RCC 7860 (cell line): Measurements from ENCODE around the gene TMEM53.
"Not testable (repeated sequence)": the region's sequence is repeated elsewhere in the genome, so short reads cannot be mapped to it uniquely, and the experiment has no call there.

Source experiments
- DNase-seq: peaks from one replicate; pipeline ENCODE4 v3.0.0-alpha.2; 2015; ENCODE audit warnings: low spot score
- FAIRE-seq: peaks from 2 replicates; lab custom pipeline; 2012; peaks lifted over from hg19 to GRCh38; lab: Jason Lieb, UNC

The TMEM53 gene

DNA sequence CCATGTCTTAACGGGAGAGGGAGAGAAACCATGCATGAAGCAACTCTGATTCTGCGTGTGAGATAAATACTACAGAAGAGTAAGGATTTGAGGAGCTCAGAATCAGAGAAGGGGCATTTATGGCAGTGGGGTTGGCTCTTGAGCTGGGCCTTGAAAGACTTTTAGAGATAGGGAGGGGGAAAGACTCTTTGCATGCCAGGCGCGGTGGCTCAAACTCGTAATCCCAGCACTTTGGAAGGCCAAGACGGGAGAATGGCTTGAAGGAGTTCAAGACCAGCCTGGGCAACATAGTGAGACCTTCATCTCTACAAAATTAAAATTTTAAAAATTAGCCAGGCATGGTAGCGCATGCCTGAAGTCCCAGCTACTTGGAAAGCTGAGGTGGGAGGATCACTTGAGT lies 905 bp upstream of the TMEM53 start:
- DNase-seq = no peak
- FAIRE-seq = no peak

DNA sequence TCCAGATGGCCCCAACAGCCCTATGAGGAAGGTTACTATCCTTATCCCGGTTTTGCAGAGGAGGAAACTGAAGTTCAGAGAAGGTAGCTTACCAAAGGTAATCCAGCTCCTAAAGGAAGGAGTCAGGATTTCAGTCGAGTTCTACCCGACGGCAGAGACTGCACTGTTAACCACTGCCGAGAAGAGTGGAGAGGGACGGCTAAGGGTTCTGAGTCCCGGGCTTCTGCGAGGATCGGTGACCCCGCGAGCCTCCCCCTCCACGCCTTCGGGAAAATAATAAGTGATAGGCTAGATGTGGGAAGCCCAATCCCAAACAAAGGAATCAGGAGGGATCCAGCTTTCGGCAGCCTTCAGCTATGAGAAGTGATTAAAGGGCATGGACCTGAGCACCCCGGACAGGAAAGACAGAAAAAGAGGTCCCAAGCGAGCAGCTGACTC lies 587 bp downstream of the TMEM53 start:
- DNase-seq (no peak), FAIRE-seq (no peak)

DNA sequence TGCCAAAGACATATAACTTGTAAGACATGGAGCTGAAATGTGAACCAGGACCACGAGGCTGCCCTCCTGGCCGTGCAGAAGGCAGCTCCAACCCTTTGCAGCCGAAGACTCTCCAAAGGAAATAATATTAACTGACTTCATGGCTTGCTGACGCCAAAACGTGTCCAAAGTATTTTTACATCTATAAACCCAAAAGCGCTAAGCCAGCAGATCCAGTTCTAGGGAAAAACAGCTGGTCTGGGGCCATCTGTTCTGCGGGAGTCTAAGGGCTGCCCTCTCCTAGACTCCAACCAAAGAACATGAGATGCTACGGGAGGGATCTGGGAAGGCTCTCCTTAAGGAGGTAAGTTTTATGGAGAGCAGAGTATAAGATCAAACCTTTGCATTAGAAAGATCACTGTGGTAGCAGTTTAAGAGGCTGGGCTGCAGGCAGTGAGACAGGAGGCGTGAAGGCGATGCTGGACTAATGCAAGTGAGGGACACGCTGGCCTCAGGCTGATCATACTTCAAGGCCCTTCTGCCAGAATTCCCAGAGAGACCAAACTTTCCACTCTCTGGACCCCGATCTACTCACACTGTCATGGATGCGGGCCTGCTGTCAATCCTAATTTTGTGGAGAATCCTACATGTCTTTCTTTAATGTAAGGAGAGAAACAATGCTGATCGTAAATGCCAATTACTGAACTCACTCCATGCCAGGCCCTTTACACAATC lies 1.2 kb downstream of the TMEM53 start:
- FAIRE-seq = no peak
- DNase-seq = no peak

DNA sequence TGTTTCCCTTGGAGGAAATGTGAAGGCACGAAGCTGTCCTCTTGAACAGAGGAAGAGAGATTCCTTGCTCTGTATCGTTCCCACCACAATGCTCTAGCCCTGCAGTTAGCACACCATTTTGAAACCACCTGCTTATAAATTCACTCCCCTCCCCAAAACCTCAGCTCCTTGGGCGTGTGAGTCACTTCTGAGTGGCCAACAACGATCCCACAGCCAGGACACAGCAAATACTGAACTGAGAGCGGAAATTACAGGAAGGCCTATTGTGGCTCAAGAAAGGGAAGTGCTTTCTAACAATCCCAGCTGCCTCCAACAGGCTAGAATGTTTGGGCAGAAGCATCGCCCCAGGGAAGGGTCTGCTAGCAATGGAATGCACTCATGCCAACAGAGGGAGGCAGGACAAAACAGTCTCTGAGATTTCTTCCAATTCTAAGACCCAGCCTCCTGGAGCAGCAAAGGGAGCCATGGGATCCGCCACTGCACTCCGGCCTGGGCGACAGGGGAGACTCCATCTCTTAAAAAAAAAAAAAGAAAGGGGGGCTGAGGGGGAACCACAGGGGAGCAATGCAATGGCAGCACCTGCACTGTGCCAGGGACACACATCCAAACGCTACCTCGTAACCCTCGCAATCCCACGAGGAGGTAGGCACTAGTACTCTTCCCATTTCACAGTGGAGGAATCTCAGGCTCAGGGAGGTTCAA lies 1.9 kb downstream of the TMEM53 start:
- DNase-seq = peak; percentile 69
- FAIRE-seq = peak; percentile 68

DNA sequence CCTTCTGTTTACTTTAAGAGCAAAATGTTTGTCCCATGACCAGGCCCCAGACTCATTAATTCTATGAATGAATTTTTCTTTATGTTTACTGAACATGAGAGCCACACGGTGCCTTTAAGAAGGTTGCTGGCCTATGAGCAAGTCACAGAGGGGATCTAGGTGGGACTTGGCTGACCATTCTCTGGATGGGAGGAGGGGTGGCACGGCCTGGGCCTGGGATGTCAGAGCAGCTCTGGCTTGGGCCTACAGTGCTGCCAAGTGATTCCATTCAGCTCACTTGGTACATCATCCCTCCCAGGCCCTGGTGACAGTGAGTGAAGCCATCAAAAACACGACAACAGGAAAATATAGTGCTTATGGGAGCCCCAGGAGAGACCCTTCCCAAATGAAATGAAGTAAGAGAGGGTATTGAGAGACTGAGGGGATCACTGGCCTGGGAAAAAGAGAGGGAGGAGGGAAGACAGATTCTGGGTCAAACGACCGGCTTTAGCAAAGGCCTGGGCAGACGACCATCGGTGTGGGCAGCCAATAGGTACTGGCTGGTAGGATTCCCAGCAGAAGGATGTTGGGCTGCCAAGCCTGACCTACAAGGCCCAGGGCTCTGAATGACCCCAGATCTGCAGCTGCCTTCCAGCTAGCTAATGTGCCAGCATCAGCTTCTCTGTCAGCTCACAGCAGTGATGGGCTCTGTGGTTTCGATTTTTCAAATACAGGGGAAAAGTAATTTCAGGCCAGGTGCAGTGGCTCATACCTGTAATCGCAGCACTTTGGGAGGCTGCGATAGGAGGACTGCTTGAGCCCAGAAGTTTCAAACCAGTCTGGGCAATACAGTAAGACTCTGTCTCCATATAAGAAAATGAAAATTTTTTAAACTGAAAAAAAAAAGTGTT lies 3.3 kb downstream of the TMEM53 start:
- DNase-seq = no peak
- FAIRE-seq = no peak

DNA sequence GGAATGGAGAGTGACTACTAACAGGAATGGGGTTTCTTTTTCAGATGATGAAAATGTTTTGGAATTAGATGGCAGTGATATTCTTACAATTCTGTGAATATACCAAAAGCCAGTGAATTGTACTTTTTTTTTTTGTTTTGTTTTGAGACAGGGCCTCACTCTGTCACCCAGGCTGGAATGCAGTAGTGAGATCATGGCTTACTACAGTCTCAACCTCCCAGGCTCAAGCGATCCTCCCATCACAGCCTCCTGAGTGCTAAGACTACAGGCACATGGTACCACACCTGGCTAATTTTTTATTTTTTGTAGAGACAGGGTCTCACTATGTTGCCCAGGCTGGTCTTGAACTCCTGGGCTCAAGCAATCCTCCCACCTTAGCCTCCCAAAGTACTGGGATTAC lies 7.6 kb downstream of the TMEM53 start:
- not testable (repeated sequence) for FAIRE-seq, DNase-seq

DNA sequence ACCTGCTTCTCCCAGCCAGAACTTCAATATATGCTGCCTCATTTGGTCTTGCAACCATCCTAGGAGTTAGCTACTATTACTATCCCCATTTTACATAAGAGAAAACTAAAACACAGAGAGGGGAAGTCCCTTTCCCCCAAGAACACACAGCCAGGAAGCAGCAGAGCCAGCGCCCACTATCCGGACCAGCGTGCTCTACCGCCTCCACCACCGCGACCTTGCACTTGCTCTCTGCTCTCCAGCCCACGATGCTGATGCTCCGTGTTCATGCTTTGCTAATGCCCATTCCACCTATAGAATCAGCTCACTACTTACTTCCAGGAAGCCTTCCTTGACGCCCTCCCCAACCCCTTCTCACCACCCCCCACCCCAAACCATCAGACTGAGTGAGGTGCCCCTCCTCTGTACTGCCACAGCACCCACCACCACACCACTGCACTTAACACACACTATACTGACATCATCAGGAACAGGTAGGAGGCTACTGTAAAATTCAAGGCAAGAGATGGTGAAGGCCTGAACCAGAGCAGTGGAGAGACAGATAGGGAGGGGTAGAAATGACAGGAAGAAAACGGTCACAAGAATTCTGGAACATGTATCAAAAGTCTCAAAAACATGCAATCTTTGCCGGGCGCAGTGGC lies 9.4 kb downstream of the TMEM53 start:
- DNase-seq (no peak), FAIRE-seq (no peak)

DNA sequence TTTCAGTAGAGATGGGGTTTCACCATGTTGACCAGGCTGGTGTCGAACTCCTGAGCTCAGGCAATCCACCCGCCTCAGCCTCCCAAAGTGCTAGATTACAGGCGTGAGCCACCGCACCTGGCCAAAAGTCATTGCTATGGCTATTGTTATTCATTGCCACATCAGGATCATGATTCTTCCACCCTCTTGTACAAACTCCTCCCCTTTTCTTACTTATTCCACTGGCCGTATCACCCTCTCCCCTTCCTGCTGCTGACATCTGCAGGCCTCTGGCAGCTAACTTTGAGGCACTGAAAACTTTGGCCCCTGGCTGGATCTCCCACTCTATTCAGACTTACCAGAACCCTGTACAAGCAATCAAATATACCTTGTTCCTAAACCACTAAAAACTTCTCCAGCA lies 10.9 kb downstream of the TMEM53 start:
- DNase-seq = no peak
- FAIRE-seq = no peak

DNA sequence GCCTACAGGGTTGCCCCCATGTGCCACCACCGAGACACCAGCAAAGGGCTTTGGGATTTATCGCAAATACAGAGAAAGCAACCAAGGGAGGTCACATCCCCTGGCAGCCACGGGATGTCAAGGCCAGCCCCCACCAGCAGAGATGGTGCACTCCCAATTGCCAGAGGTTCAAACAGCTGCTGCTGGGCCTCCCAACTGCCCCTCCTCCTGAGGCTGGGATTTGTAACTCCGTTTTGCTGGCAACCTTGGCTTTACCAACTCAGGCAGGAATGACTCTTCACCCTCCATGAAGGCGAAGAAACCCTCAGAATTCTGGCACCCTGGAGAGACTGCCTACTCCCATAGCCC lies 11.6 kb downstream of the TMEM53 start:
- FAIRE-seq (no peak), DNase-seq (no peak)

DNA sequence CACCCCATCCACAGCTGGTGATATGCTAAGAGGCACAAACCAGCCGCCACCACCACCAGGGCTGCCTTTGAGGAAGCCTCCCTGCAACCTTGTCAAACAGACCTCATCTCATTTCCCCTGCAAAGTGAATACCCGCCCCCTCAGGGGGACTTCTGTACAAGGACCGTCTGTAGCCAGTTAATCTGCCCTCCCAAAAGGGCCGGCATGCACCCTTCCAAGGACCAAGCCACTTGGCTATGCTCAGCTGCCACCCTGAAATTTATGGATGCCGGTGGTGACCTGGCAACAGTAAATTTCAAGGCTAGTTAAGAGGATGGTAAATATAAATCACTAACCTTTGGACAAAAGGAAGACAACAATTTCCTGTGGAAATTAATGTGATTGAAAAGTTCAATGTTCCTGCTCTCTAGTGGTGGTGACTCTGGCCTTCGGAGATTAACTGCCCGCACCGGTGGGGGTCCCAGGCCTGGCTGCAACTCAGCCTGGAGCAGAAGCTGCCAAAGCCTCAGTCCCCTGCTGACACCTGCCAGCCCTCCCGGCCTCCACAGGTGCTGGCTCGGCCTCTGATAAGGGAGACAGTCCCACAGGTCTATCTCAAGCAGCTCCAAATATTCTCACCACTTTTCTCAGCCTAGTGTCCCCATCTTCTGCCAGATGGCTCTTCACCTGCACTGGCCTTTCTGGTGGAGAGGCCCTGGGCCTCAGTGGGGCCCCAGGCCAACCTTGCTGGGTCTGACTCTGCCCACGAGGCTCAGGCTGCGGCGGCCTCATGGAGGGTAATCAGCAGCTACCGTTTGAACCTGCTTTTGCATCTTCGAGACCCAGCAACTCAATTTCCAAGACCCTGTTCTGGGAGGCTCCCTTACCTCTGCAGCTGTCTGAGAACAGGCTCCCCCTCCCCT lies 12.2 kb downstream of the TMEM53 start:
- no peak for FAIRE-seq
- DNase-seq = no peak

DNA sequence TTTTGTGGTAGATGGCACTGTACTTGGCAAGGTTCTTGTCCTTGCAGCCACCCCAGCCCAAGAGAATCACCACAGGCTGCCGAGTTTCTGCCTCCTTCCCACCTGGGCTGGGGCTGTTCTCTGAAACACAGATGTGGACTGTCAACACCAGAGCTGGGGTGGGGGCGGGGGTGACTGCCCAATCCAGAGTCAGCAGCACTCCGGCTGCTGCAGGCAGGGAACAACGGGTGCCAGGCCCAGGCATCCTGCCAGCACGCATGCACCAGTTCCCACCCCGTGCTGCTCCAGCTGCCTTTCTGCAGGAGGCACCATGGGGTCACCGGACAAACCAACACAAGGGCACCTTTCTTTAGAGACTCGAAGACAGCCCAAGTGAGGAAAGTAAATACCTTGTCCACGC lies 14.1 kb downstream of the TMEM53 start:
- DNase-seq = no peak
- no peak for FAIRE-seq

DNA sequence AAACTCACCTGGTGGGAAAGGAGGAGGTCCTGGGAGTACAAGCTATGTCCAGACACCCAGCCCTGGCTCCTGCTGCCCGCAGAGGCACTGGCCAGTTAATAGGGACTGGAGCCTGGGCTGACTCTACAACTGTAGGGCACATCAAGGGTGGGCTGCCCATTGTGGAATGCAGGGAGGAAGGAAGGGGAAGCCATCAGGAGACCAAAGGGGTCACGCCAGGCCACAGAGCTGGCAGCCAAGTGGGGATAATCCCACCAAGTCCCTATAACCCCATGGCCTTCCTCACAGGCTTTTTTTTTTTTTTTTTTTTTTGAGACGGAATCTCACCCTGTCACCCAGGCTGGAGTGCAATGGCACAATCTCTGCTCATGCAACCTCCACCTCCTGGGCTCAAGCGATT lies 14.7 kb downstream of the TMEM53 start:
- FAIRE-seq (no peak), DNase-seq (no peak)

DNA sequence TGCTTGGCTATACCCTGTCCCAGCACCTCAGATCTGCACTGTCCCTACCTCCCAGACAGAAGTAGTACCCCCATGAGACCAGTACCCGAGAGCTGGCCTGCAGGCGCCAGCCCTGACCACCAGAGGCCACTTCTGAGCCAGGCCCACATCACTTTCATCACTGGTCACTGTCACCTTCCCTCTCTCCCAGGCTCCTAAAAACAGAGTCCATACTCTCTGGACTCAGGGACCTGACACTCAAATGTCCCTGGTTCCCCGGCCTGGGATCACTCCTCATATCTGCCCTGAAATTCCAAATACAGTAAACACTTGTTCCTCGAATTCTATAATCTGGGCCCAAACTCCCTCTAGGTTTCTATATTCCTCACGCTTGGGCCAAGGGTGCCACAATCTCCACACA lies 18.7 kb downstream of the TMEM53 start:
- no peak for DNase-seq

DNA sequence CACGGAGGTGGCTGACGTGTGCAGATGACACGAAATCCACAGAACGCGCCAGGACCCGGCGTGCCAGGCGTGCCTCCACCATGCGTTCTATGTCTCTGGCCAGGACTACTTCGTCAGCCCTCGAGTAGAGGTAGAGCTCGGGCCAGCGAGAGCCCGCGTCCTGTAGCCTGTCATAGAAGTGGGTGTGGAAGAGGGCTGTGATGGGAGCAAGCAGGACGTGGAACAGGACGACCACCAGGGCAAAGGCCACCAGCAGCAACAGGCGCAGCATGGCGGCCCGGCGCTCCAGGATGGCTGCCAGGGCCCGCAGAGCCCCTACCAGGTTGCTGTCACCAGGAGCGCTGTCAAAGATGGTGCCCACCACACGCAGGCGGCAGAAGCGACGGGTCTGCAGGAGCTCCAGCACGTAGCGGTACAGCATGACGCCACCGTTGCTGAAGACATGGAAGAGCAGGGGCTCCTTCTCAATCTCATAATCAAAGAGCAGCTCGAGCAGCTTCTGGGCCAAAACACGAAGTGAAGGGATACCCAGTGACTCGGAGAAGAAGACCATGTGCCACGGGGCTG lies 19.6 kb downstream of the TMEM53 start:
- DNase-seq = no peak
- no peak for FAIRE-seq

More for the DNA sequence above, 18.7 kb downstream of the TMEM53 start:
- FAIRE-seq = no peak

DNA sequence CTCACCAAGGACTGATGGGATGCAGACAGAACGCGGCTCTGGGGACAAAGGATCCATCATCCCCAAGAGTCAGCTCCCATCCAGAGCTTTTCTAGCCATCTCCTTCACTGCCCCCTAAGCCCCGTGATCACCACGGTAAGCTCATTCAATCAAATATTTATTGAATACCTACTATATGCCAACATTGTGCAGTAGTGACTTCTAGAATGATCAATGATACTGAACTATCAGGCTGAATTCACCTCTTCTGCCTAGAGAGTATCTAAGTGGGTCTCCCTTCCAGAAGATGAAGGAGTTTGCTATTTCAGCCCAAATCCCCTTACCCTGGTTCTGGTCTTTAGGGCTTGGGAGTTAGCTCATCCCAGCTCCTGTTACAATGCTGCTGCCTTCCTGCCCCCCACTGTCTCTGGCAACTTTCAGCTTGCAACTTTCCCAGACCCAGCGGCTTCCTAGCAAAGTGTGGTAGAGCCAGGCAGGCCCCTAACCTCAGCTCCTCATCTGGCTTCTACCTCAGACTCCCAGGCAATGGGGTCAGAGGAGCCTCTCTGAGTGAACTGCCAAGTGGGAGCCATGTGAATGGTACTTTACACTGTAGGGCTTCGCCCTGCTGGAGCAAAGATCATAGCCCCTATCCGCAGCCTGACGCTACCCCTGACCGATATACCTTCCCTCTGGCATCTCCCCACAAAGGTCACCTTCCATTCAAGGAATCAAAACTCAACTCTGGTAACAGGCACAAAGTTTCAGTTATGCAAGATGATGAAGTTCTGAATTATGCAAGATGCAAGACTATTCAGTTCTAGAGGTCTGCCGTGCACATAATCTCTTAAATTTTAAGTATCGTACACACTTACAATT lies 20.9 kb downstream of the TMEM53 start:
- FAIRE-seq = no peak
- DNase-seq = no peak

DNA sequence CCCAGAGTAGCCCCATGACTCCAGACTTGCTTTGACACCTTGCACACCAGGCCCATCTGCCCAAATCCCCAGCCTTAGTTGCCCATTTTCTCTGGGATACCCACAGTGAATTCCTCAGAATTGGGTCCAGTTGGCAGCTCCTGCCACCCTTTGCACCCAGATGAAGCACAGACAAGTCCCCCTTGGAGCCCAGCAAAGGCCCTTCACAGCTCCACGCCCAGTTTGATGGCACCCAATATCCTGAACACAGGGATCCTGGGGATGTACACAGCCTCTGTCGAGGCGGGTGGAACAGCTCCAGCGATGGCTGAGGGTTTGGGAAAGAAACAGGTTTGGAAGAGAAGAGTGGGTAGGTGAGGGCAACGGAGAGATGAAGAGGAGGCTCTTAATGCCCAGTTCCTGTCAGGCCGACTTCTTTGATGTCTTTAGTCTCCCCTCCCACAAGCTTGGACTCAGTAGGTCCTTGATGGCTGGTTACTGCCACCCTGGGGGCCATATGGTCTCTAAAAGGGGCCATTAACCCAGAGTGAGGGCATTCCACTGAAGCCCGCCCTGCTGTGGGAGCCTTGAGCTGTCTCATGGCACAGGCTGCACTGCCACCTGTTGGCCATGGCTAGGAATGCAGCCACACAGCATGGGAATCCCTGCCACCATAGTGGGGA lies 21.7 kb downstream of the TMEM53 start:
- peak; percentile 41 for DNase-seq
- FAIRE-seq = no peak

DNA sequence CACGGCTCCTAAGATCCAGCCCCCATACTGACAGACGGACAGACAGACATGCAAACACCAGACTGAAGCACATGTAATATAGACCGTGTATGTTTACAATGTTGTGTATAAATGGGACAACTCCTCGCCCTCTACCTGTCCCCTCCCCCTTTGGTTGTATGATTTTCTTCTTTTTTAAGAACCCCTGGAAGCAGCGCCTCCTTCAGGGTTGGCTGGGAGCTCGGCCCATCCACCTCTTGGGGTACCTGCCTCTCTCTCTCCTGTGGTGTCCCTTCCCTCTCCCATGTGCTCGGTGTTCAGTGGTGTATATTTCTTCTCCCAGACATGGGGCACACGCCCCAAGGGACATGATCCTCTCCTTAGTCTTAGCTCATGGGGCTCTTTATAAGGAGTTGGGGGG lies 23.2 kb downstream of the TMEM53 start:
- FAIRE-seq (no peak), DNase-seq (no peak)

DNA sequence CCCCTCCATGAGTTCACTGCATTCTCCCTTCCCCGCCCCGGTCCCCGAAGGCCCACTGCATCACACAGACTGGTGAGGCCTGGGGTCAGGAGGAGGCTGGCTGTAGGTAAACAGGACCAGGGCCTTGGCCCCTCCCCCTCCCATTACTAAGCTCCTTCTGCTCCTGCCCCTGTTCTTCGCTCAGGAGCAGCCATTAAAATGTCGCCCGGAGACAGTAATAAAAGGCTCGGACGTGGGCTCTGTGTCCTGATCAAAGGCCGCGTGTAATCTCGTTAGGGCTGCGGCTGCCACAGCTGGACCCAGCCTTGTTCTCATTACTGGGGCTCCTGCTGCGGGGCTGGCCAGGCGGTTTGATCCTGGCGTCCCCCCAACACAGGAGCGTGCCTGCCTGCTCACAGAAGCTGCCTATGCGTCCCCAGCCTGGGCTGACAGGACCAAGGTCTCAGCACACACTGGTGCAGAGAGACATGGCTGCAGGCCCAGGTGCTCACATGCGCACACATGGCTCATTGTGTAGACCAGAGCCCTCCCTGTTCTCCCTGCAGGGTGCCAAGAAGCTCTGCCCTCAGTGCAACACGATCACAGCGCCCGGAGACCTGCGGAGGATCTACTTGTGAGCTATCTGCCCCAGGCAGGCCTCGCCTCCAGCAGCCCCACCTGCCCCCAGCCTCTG lies 24.0 kb downstream of the TMEM53 start:
- DNase-seq (no peak), FAIRE-seq (no peak)
